HepG2 (cell line): Measurements from ENCODE around the gene DUXA. TPM values are rescaled to one million over a fixed set of nuclear protein-coding genes. Genes with fewer than 3 reads are reported as not detected.

Experiments
- ATAC-seq: fragments of 200-7000 bp; cut with Tn5 transposase; 3 replicates; pipeline ENCODE4 v1.9.1; 2020; ENCODE audit warnings: mild to moderate bottlenecking, moderate library complexity
- BruUV-seq: library from RNA; stranded (reverse); fragments of 400-500 nt; replicated peaks from 2 replicates; lab custom pipeline; 2021; lab: Mats Ljungman, UMichigan
- CTCF ChIA-PET: fragments of 300-600 bp; formaldehyde crosslinking; extraction: SDS; loops from one replicate; lab custom pipeline; 2021; ENCODE audit warnings: low total read pairs, inconsistent platforms, low intra/inter-chr PET ratio; lab: Yijun Ruan, JAX
- POLR2A ChIA-PET: fragments of 350-600 bp; sonication (Branson Sonifier 250); formaldehyde crosslinking; loops from one replicate; lab custom pipeline; 2020; ENCODE audit warnings: antibody characterized with exemption, inconsistent platforms; lab: Yijun Ruan, JAX
- DNase-seq: peaks from one replicate; pipeline ENCODE4 v3.0.0-alpha.2; 2015; ENCODE audit warnings: low spot score
- FAIRE-seq: peaks from 3 replicates; lab custom pipeline; 2011; peaks lifted over from hg19 to GRCh38; lab: Jason Lieb, UNC
- H2AFZ ChIP-seq: one replicate; pipeline ENCODE4 v1.6.1; 2011; ENCODE audit warnings: low read length, inconsistent platforms
- H3K27ac ChIP-seq: fragments of 300-600 bp; 3 replicates; pipeline ENCODE4 v1.8.0; 2011; ENCODE audit warnings: mixed run types, mild to moderate bottlenecking, mixed read lengths, low read length, inconsistent platforms; ENCODE audit not compliant: insufficient read depth; ENCODE audit errors: extremely low read length
- H3K27me3 ChIP-seq, 2 experiments: fragments of 200-600 bp in 1 of 2; 2 replicates in 1 of 2; 3 replicates in 1 of 2; pipeline versions ENCODE4 v1.6.0 to v1.8.0; 2011; ENCODE audit warnings: low read length in 2 of 2, mild to moderate bottlenecking in 2 of 2, moderate library complexity in 2 of 2, inconsistent platforms in 1 of 2; ENCODE audit not compliant: insufficient read depth in 2 of 2, control insufficient read depth in 1 of 2
- H3K36me3 ChIP-seq, 2 experiments: fragments of 200-600 bp in 1 of 2; replicated peaks in 1 of 2; 2 replicates in 1 of 2; 3 replicates in 1 of 2; pipeline versions ENCODE4 v1.5.1 to v1.8.0; 2011; ENCODE audit warnings: low read length in 2 of 2, inconsistent platforms in 1 of 2; ENCODE audit not compliant: insufficient read depth in 2 of 2, control insufficient read depth in 1 of 2
- H3K4me1 ChIP-seq: 2 replicates; pipeline ENCODE4 v1.5.1; 2012; ENCODE audit warnings: low read length, inconsistent platforms; ENCODE audit not compliant: insufficient read depth
- H3K4me2 ChIP-seq: 2 replicates; pipeline ENCODE4 v1.6.0; 2011; ENCODE audit warnings: low read depth, low read length, inconsistent platforms
- H3K4me3 ChIP-seq, 3 experiments: fragments of 200-600 bp in 1 of 3; sonication (generic), shearing (Covaris generic) in 1 of 3; replicated peaks in 1 of 3; 2 replicates each; pipeline ENCODE4 v1.5.1; 2011 to 2016; ENCODE audit warnings: low read length in 3 of 3, inconsistent platforms in 2 of 3, low read depth in 2 of 3, mild to moderate bottlenecking in 2 of 3, control low read depth in 1 of 3, mixed read lengths in 1 of 3; ENCODE audit not compliant: insufficient read depth in 1 of 3
- H3K79me2 ChIP-seq: one replicate; pipeline ENCODE4 v1.6.1; 2011; ENCODE audit warnings: low read length, inconsistent platforms; ENCODE audit not compliant: insufficient read depth
- H3K9ac ChIP-seq: 2 replicates; pipeline ENCODE4 v1.6.0; 2011; ENCODE audit warnings: mild to moderate bottlenecking, low read depth, low read length, inconsistent platforms; ENCODE audit not compliant: insufficient read depth
- H3K9me3 ChIP-seq: 2 replicates; pipeline ENCODE4 v1.5.1; 2012; ENCODE audit warnings: mild to moderate bottlenecking, low read length
- H4K20me1 ChIP-seq: 2 replicates; pipeline ENCODE4 v1.6.0; 2011; ENCODE audit warnings: inconsistent platforms, mild to moderate bottlenecking, low read length, moderate library complexity; ENCODE audit not compliant: insufficient read depth
- FOSL1 ChIP-seq: sonication (generic); formaldehyde crosslinking; IDR thresholded peaks from 2 replicates; pipeline ENCODE4 v1.9.0; 2021; ENCODE audit warnings: missing genetic modification reagents, borderline replicate concordance
- MAZ ChIP-seq, 2 experiments: sonication (generic) in 1 of 2; formaldehyde crosslinking in 1 of 2; IDR thresholded peaks; 2 replicates each; pipeline versions ENCODE4 v1.5.0 to v1.6.1; 2012 to 2020; ENCODE audit warnings: low read depth in 2 of 2, mild to moderate bottlenecking in 2 of 2, borderline replicate concordance in 1 of 2, improper control_type of control experiment in 1 of 2, low read length in 1 of 2, missing genetic modification reagents in 1 of 2, moderate library complexity in 1 of 2
- PHB2 ChIP-seq: fragments of 450-650 bp; IDR thresholded peaks from 2 replicates; pipeline ENCODE4 v1.6.1; 2018; ENCODE audit not compliant: partially characterized antibody
- PHF8 ChIP-seq: sonication (generic); formaldehyde crosslinking; IDR thresholded peaks from 2 replicates; pipeline ENCODE4 v1.5.0; 2020; ENCODE audit warnings: missing genetic modification reagents
- RAD21 ChIP-seq: fragments of 450-650 bp; formaldehyde crosslinking; IDR thresholded peaks from 2 replicates; pipeline ENCODE4 v1.5.0; 2020; ENCODE audit warnings: mild to moderate bottlenecking
- RARA ChIP-seq: IDR thresholded peaks from 2 replicates; pipeline ENCODE4 v1.6.1; 2016; ENCODE audit warnings: missing genetic modification reagents, missing compliant biosample characterization
- SAP130 ChIP-seq: IDR thresholded peaks from 2 replicates; pipeline ENCODE4 v1.6.1; 2016; ENCODE audit warnings: low read depth
- ZFP41 ChIP-seq: sonication (generic); formaldehyde crosslinking; IDR thresholded peaks from 2 replicates; pipeline ENCODE4 v1.4.0; 2020; ENCODE audit warnings: mild to moderate bottlenecking, missing genetic modification reagents, borderline replicate concordance
- ZFX ChIP-seq: sonication (generic); formaldehyde crosslinking; IDR thresholded peaks from 2 replicates; pipeline ENCODE4 v1.4.0; 2020; ENCODE audit warnings: mild to moderate bottlenecking, low read depth, missing genetic modification reagents, moderate library complexity
- ZKSCAN8 ChIP-seq: IDR thresholded peaks from 2 replicates; pipeline ENCODE4 v1.6.1; 2016; ENCODE audit warnings: borderline replicate concordance, missing genetic modification reagents, missing compliant biosample characterization
- ZNF124 ChIP-seq: sonication (generic); formaldehyde crosslinking; IDR thresholded peaks from 2 replicates; pipeline ENCODE4 v1.4.0; 2020; ENCODE audit warnings: missing genetic modification reagents
- ZNF652 ChIP-seq: IDR thresholded peaks from 2 replicates; pipeline ENCODE4 v1.6.1; 2016; ENCODE audit warnings: low read depth, borderline replicate concordance
- WGBS: methylation state at CpG from one replicate; pipeline ENCODE4 v1.1.6; 2017; ENCODE audit warnings: low lambda C conversion rate; 5-methylcytosine and 5-hydroxymethylcytosine counted together
- in situ Hi-C: cut with HindIII; loops from 2 replicates; pipeline ENCODE4 v1.10.0; 2017; ENCODE audit warnings: low pct_unique_long_range_greater_than_20kb; ENCODE audit not compliant: extremely low pct_ligation_motif_present
- intact Hi-C: fragments of 100-400 bp; cut with micrococcal nuclease; formaldehyde crosslinking; loops from one replicate; pipeline ENCODE4 v1.10.0; 2022; ENCODE audit not compliant: unreplicated experiment
- polyA plus RNA-seq, 8 experiments: library from polyadenylated mRNA; depleted of rRNA in 3 of 8; stranded (reverse) in 7 of 8; unstranded in 1 of 8; fragments of >200 nt; fragmentation: Illumina TruSeq in 4 of 8; extraction: Trizol in 4 of 8; gene quantifications; 2 replicates each; pipeline versions ENCODE4 v1.2.1 to v1.2.3, GENCODE V29; 2011 to 2016; ENCODE audit warnings: low read depth in 4 of 8, missing spikeins in 1 of 8, mixed read lengths in 1 of 8; ENCODE audit not compliant: insufficient read depth in 1 of 8
- total RNA-seq, 5 experiments: library from RNA; depleted of rRNA; stranded (reverse); fragments of >200 nt; fragmentation: Illumina TruSeq; extraction: Trizol; gene quantifications; 2 replicates each; pipeline ENCODE4 v1.2.3, GENCODE V29; 2016; ENCODE audit warnings: low read depth in 1 of 5
- TF ChIP-seq, protein P1 (sequence below): sonication (generic); formaldehyde crosslinking; conservative IDR thresholded peaks from 2 replicates; pipeline ENCODE4 v1.8.0; 2022; ENCODE audit warnings: low read depth, missing genetic modification reagents
- TF ChIP-seq, protein P2 (sequence below): IDR thresholded peaks from 2 replicates; pipeline ENCODE4 v1.6.1; 2016; ENCODE audit warnings: missing compliant biosample characterization, missing genetic modification reagents, borderline replicate concordance

DUXA gene
- total and polyA plus RNA-seq, 2 of the 13 experiments (the other 11 are each of a cell fraction or from before 2014, with no cell fraction given), result not detected

DNA sequence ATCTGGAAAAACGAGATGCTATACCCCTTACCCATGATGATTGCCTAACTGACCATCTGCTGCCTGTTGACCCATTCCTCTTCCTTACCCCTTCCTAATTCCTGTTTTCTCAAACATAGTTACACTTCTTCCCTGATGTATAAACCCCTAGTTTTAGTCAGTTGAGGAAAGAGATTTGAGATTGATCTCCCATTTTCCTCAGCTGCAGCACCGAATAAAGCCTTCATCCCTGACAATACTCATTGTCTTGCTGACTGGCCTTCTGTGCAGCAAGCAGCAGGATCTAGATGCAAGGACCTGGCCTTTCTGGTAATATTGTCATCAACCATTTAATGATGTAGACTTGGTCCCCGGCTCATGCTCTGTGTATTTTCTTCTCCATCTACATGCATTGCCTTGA lies 23.0 kb upstream of the DUXA start:
- CTCF ChIA-PET, result no interaction called here
- peaks cover 22% of the 10 kb centered on the region for H3K4me1 ChIP-seq
- H3K27me3 ChIP-seq, result no peaks in the 10 kb centered on the region; a peak in 1 of 5 replicates
- no TSS peak for BruUV-seq
- no peak for ATAC-seq
- in situ Hi-C loops (no loop called here), intact Hi-C loops (no loop called here)
- no peak overlapping the region for H2AFZ ChIP-seq
- H3K4me2 ChIP-seq, result no peak overlapping the region
- peaks cover 20% of the 10 kb centered on the region for H3K79me2 ChIP-seq
- H4K20me1 ChIP-seq, result peaks cover 5% of the 10 kb centered on the region; the same call in 1 of the 2 replicates
- TF ChIP-seq ZFP41 (no peak), RAD21 (CRISPR knock-in tag) (no peak), ZNF124 (CRISPR knock-in tag) (peak; percentile 100)
- TF ChIP-seq, all 625 proteins: peak for 1
- FAIRE-seq, result no peak
- POLR2A ChIA-PET, result interaction anchor here (1.3 kb wide), 1 partner anchor 15 kb away, joined by 4 read pairs; no protein-coding TSS in a partner anchor
- Histone ChIP-seq H3K4me3 (no peak overlapping the region), H3K36me3 (peaks cover 6 to 22% of the 10 kb centered on the region in 2 experiments; a peak in 4 of 5 replicates), H3K27ac (no peak overlapping the region), H3K9ac (no peak overlapping the region), H3K9me3 (peaks cover 19% of the 10 kb centered on the region)
- no peak for DNase-seq
- 50% methylated on average over 3 of the region's 3 CpGs for WGBS

DNA sequence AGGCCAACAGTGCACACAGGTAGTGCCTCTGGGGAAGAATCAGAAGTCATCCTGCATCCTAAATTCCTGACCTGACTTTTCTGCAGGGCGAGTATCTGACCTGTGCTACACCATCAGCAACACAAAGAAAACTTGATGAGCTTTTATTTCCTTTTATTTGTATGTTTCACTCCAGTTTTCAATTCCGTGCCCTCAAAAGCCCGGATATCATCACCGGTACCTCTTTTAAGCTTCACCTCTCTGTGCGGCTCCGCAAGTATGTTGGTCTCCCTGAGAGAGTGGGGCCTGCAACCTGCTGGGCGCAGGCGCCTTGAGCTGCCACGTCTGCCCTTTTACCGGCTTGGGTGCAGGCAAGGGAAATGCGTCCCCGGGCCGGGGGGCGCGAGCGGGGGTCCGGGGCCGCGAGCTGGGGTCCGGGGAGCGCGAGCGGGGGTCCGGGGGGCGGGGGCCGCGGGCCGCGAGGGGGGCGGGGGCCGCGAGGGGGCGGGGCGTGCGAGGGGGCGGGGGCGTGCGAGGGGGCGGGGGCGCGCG lies 4.3 kb upstream of the DUXA start:
- Histone ChIP-seq H3K4me3 (peak overlapping the region; percentile 51 to 64 (median 56)), H2AFZ (peak overlapping the region; percentile 64), H3K27me3 (no peaks in the 10 kb centered on the region; a peak in 1 of 5 replicates), H3K27ac (peak overlapping the region; percentile 23), H3K4me2 (peak overlapping the region; percentile 70), H3K4me1 (peaks cover 14% of the 10 kb centered on the region), H3K36me3 (no peaks in the 10 kb centered on the region), H4K20me1 (no peaks in the 10 kb centered on the region), H3K9ac (peak overlapping the region; percentile 60), H3K79me2 (no peaks in the 10 kb centered on the region), H3K9me3 (no peaks in the 10 kb centered on the region)
- ChIA-PET POLR2A (no interaction called here), CTCF (no interaction called here)
- intact Hi-C loops, result no loop called here
- in situ Hi-C loops, result no loop called here
- ATAC-seq (peak; percentile 83), DNase-seq (peak; percentile 20), FAIRE-seq (no peak)
- WGBS, result 11% methylated on average over 8 of the region's 42 CpGs
- BruUV-seq, result no TSS peak
- TF ChIP-seq ZFX (CRISPR knock-in tag) (peak; percentile 68), PHB2 (no peak), FOSL1 (CRISPR knock-in tag) (no peak), MAZ (IDR thresholded peaks at IDR 0.05; ENCODE audit: borderline replicate concordance, low read depth, low read length) (no peak), MAZ (CRISPR knock-in tag; IDR thresholded peaks at IDR 0.05; ENCODE audit: low read depth) (peak; percentile 45; the same call in 1 of the 2 replicates), RARA (CRISPR knock-in tag) (no peak), ZNF652 (CRISPR knock-in tag) (no peak), ZKSCAN8 (CRISPR knock-in tag) (no peak), SAP130 (peak; percentile 27; the same call in 1 of the 2 replicates), PHF8 (peak; percentile 59)
- TF ChIP-seq, protein P1, sequence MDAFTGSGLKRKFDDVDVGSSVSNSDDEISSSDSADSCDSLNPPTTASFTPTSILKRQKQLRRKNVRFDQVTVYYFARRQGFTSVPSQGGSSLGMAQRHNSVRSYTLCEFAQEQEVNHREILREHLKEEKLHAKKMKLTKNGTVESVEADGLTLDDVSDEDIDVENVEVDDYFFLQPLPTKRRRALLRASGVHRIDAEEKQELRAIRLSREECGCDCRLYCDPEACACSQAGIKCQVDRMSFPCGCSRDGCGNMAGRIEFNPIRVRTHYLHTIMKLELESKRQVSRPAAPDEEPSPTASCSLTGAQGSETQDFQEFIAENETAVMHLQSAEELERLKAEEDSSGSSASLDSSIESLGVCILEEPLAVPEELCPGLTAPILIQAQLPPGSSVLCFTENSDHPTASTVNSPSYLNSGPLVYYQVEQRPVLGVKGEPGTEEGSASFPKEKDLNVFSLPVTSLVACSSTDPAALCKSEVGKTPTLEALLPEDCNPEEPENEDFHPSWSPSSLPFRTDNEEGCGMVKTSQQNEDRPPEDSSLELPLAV (CRISPR knock-in tag), result no peak
- TF ChIP-seq, protein P2, sequence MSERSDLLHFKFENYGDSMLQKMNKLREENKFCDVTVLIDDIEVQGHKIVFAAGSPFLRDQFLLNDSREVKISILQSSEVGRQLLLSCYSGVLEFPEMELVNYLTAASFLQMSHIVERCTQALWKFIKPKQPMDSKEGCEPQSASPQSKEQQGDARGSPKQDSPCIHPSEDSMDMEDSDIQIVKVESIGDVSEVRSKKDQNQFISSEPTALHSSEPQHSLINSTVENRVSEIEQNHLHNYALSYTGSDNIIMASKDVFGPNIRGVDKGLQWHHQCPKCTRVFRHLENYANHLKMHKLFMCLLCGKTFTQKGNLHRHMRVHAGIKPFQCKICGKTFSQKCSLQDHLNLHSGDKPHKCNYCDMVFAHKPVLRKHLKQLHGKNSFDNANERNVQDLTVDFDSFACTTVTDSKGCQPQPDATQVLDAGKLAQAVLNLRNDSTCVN, result no peak
